NCI-H187 treated with DMSO at 0.1 percent for 48 hours (cell line): ENCODE measurements around the gene RASSF3.

ENCODE experiments used
- DNase-seq: peaks from one replicate; lab custom pipeline; 2025; lab: John Stamatoyannopoulos, UW

Gene RASSF3

GRCh38 chr12:64731683-64732082, 121.4 kb downstream of the RASSF3 start:
- DNase-seq = no peak

GRCh38 chr12:64733857-64734256, 123.6 kb downstream of the RASSF3 start:
- DNase-seq = no peak

- no peak for DNase-seq
These were observed 125.1 kb downstream of the RASSF3 start for GRCh38 chr12:64735442-64735841.

GRCh38 chr12:64736771-64737170, 126.5 kb downstream of the RASSF3 start:
- no peak for DNase-seq

GRCh38 chr12:64737539-64737938, 127.2 kb downstream of the RASSF3 start:
- no peak for DNase-seq

- DNase-seq = no peak
These were observed 129.5 kb downstream of the RASSF3 start for GRCh38 chr12:64739778-64740177.

- no peak for DNase-seq
These were observed 130.4 kb downstream of the RASSF3 start for GRCh38 chr12:64740646-64741045.

GRCh38 chr12:64742416-64742815, 132.1 kb downstream of the RASSF3 start:
- DNase-seq = no peak

GRCh38 chr12:64743206-64743605, 132.9 kb downstream of the RASSF3 start:
- no peak for DNase-seq

GRCh38 chr12:64744422-64745258, 134.3 kb downstream of the RASSF3 start:
- no peak for DNase-seq

- no peak for DNase-seq
These were observed 135.0 kb downstream of the RASSF3 start for GRCh38 chr12:64745259-64745807.

GRCh38 chr12:64745980-64746379, 135.7 kb downstream of the RASSF3 start:
- DNase-seq = no peak

GRCh38 chr12:64746663-64747062, 136.4 kb downstream of the RASSF3 start:
- DNase-seq = no peak
